Occipital lobe (tissue), 2 donors: ENCODE results near the gene PRXL2B. TPM values are rescaled to one million over a fixed set of nuclear protein-coding genes. Genes with fewer than 3 reads are reported as not detected.

ENCODE experiments used
- DNase-seq: peaks from one replicate; lab custom pipeline; 2025; lab: John Stamatoyannopoulos, UW
- total RNA-seq: library from RNA; depleted of rRNA; stranded (reverse); fragments of >200 nt; gene quantifications from one replicate; pipeline ENCODE4 v1.2.3, GENCODE V29; 2014

PRXL2B gene
- total RNA-seq, 1 donor from 2014 or later, result 11.9 TPM

- no peak for DNase-seq
Measured at GRCh38 chr1:2597441-2598328, 11.1 kb downstream of the PRXL2B start.

DNA sequence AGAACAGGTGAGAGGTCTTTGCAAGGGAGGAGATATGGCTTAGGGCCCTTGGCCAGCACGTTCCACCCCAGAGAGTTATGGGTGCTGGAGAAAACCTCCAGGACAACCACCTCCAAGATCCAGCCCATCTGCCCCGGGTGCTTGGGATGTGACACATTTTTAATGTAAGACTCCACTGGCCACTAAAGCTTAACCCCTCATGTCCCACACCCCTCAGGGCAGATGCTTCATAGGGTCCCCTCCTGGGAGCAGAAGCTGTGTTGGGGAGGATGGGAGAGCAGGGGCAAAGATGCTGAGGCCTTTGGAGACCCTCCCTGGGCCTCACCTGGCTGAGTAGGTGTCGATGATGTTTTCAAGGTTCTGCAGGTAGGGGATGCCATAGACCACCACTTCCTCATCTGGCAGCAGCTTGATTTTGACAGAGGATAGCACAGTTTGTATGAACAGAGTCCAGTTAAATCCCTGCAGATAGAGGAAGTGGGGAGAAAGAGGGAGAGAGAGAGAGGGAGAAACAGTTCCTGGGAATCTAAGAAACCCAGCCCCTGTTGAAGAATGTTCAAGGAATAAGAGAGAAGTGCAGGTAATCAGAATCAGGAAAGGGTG is 11.9 kb downstream of the PRXL2B start:
- no peak for DNase-seq

DNA sequence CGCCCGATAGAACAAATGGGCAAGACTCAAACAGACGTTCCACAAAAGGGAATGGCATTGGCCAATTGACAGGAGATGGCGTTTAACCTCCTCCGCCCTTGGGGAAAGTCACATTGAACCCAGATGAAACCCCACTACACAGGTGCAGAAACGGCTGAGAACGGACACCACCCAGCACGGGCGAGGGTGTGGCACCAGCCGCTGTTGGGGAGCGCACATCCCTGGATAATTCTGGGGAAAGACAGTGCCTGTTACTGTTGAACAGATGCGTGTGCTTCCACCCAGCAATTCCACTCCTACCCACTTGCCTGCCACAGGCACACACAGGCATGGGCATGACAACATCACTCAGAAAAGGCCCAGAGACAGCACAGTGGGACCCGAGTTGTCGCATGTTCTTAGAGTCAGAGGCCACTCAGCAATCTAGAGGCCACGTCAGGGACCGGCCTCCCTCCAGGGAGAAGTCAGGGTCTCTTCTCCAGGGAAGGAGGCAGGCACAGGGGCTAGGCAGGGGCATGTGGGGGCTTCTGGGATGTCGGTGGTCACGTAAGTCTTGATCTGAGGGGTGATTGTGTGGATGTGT is 15.2 kb downstream of the PRXL2B start:
- DNase-seq, result no peak

DNA sequence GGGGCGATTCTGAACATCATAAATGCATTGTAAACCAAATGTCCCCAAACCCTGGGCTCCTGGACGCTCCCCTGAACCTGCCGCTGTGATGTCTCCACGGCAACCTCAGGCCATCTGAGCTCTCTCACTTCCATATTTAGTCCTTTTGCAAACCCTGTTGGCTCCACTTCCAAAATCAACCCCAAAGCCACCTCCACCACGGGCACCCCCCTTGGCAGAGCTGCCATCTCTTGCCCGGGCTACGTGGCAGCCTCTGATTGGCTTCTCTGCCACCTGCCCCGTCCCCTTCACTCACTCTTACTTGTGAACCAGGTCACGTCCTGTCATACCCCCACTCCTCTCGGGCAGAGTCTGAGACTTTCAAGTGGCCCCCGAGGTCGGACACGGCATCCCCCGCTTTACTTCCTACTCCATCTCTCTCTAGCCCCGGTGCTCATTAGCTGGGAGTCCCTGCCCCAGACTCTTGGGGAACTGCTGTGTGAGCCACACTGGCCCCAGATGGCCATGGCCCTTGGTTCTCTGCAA is 15.8 kb downstream of the PRXL2B start:
- no peak for DNase-seq

- no peak for DNase-seq
Measured at GRCh38 chr1:2602866-2603520, 16.4 kb downstream of the PRXL2B start.

DNA sequence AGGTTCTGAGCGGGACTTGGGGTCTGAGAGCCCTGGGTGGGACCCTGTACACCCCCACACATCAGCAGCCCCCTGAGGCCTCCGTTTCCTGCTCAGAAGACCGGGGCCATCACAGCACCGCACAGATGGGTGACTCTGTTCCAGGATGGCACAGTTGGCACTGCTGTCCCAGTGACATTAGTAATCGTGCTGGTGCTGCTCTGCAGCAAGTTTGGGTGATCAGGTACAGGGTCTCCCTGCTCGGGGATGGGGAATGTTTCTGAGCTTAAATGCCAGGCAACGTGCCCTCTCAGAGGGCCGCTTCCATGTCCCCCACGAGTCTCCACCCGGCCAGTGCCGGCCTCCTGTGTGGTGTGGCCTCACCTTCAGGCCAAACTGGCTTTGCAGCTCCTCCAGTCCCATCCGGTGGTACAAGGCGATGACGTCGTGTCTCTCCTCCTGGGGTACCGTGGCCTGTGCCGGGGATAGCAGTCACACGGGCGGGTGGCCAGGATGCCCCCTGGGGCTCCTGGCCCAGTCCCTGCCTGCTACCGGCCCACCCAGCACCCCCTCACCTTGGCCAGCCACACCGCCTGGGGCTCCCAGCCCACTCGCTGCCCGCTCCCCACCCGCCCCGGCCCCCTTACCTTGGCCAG is 17.1 kb downstream of the PRXL2B start:
- DNase-seq, result no peak

- no peak for DNase-seq
Measured at GRCh38 chr1:2604156-2604843, 17.7 kb downstream of the PRXL2B start.

- no peak for DNase-seq
Measured at GRCh38 chr1:2604844-2605508, 18.4 kb downstream of the PRXL2B start.

GRCh38 chr1:2605509-2606395 is 19.2 kb downstream of the PRXL2B start:
- no peak for DNase-seq

DNA sequence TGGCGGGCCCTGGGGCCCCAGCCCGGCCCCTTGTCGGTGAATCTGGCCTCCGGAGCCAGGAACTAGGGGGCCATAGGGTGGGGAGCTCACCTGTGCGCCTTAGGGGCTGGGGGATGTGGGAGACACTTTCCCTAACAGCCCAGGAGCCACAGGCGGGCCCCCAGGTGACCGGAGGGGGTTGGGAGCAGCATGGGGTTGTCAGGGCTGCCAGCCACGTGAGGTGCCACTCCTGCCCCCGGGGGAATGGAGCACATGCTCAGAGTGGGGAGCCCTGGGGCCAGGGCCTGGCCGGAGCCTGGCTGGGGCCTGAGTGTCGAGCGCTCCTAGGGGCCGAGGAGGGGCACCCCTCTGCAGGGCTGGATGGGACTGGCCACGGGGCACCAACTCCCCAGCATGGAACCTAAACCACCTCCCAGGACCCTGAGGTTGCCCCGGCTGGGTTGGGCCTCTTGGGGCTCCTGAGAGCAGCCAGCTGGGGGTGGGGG is 19.9 kb downstream of the PRXL2B start:
- no peak for DNase-seq

DNA sequence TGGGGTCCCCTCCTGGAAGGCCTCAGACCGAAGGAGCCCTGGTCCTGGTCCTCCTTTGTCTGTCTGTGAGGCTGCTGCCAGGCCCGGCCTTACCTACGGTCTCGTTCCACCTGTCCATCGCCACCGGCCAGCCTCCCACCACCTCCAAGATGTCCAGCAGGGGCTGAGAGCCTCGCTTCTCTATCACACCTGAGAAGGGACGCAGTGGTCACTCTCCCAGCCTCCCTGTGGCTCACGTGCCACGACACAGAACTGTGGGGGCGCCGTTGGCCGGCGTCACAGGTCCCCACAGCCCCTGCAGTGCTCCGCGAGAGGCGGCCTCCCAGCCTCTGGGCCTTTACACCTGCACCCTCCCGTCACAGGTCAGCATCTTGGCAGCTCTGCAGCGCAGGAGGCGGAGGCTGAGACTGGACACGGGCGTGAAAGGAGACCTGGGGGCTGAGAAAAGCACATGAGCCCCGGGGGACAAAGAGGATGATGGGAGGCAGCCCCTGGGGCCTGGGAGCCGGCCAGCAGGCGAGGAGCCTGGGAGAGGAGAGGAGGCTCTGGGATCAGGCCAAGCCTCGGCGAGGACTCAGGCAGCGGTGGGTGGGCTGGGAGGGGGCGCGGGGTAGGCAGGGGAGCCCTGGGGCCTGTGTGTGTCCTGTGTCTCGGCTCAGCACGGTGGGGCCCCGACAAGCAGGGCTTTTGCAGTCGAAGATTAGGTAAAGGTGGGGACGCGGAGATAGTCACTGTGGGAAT is 20.5 kb downstream of the PRXL2B start:
- DNase-seq, result no peak

DNA sequence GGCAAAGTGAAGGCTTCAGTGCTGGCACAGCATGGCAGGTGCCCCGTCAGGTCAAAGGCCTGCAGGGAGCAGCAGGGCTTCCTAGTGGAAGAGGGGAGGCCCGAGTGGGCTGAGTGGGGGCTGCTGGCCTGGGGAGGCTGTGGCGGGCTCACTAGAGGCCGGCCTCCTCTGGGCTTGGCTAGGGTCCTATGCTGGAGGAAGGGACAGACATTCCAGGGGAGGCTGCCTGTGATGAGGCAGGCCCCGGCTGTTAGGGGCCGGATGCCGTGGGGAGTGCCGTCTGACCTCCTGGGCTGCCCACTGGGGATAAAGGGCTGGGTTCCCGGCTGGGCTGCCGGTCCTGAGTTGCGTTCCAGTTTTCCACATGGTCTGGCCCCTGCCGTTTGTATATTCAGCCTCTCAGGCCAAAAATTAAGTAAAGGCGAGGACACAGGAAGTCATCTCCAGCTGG is 21.1 kb downstream of the PRXL2B start:
- no peak for DNase-seq

DNA sequence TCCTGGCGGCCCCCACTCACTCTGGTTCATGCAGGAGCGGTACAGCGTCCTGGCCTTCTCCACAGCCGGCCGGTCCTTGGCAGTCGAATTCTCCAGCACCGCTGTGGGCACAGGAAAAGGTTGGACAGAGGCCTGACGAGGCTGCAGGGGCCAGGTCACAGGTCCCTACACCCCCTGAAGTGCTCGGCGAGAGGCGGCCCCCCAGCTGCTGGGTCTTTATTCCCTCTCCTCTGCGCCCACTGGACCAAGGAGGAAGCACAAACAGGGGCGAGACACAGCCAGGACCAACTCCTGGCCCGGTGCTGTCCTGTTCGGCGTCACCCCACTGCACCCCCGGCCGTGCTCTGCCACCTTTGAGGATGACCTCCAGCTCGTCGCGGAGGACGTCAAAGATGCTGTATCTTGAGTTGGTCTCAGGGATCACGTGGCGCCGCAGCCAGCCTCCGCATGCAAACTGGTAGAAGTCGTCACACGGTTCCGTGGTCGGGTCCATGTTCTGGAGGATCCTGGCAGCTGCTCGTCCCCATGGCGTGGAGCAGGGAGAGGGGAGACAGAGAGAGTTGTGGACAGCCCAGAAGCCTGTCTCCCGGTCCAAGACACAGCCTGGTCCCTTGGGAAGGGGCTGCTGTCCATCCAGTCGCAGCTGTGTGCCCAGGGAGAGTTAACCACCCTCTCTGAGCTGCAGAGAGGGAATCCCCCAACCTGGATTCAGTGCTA is 22.9 kb downstream of the PRXL2B start:
- DNase-seq, result no peak

DNA sequence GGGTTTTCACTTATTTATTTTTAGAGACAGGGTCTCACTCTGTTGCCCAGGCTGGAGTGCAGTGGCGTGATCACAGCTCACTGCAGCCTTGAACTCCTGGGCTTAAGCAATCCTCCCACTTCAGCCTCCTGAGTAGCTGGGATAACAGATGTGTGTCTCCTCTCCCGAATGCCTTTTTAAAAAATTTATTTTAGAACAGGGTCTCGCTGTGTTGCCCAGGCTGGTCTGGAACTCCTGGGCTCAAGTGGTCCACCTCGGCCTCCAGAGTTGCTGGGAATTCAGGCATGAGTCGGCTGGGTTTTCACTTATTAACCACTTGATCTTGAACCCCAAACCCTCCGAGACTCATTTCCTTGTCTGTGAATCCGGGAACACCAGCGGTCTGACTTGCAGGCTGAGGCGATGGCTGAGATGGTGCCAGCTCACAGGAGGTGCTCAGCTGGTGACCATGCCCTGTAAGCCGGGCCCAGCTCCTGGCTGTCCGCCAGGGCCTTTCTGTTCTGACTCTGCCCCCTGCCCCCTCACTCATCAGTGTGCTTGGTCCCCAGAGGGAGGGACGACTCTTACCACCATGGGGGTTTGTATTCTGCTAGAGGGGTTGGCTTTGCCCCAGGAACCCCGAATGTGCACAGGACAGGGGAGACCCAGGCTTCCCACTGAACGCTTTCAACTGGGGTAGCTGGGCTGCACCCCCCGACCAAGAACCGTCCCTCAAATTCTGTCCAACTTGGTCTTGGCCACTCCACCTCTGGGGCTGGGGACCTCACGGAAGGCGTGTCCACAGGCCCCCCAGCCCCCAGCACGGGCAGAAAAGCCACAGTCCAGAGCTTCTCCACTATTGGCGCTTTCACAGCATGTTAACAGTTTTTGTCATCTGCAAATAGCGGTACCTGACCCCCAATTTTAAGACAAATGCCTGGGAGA is 23.7 kb downstream of the PRXL2B start:
- DNase-seq, result no peak

DNA sequence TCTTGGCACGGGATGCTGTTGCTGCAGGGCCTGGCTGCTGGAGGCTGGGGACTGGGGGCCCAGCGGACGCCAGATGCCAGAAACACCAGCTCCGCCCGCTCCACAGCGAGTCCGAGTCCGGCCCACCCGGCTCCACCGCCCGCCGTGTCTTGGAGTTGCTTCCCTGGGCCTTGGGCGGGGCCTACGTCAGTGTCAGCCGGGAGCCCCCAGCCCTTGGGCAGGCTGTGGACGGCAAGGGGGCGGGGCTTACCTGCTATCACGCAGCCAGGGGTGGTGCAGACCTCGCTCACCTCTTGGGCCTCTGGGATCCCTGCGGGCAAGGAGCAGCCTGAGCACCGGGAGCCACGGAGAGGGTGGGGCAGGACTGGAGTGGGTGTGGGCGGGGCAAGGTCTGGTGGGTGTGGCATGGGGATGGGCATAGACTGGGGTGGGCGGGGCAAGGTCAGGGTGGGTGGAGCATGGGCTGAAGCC is 24.5 kb downstream of the PRXL2B start:
- no peak for DNase-seq
